Smooth muscle cell of bladder (primary cell): ENCODE results near the gene S100A4. TPM values are rescaled to one million over a fixed set of nuclear protein-coding genes. Genes with fewer than 3 reads are reported as not detected.

Experiments
- total RNA-seq: library from RNA; depleted of rRNA; stranded (reverse); fragments of >200 nt; gene quantifications from 2 replicates; pipeline ENCODE4 v1.2.3, GENCODE V29; 2014

S100A4 gene
- total RNA-seq: 191 and 237 TPM in 2 replicates

DNA sequence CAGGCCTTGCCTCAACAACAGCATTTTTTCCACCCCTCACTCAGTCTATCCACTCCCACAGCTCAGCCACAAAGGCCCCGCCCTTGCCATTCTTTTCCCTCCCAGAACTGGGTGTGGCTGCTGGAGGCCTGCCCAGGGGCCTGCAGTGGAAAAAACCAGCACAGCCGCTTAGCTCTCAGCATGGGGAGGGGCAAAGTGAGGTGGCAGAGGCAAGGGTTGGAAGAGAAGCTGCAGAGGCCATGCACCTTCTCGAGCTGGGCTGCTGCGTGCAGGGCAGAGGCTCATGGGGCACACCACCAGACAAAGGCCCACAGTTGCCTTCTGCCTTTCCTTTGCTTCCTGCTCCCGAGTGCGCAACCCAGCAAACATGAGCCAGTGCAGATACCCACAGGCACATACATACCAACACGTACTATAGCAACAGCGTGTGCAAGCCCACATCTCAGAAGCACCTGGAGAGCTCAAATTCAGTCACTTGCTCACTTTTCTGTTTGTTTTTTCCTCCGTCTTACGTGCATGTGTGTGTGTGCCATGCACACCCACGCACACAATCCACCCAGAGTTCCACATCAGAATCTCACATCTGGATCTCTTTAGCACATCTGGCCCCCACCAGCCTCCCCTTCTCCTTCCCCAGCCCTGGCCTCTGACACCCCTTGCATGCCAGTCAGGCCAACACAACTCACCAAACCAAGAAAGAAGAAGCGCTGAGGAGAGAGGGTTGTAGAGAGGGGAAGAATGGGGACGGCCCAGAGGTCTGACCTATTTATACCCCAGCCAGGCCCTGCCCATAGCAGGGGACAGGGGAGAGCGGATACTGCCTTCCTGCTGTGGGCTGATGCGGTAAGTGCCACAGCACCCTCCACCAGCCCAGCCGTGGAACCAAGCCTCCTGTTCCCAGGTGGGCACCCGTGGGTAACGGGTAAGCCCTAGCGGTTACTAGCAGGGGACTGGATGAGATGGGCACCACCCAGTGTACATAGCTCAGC is at the start of gene S100A4:
Gene S100A4, minus strand, starts transcription at position 740 of the 989 bp plus-strand sequence. CDS start 1,012 bp downstream, outside the sequence.

GRCh38 chr1:153565529-153566374 is 20.1 kb upstream of the S100A4 start, which contains the start of gene S100A2:
Gene S100A2, minus strand, starts transcription at chr1:153565844. Its CDS starts 1,967 bp downstream, at chr1:153563877.

DNA sequence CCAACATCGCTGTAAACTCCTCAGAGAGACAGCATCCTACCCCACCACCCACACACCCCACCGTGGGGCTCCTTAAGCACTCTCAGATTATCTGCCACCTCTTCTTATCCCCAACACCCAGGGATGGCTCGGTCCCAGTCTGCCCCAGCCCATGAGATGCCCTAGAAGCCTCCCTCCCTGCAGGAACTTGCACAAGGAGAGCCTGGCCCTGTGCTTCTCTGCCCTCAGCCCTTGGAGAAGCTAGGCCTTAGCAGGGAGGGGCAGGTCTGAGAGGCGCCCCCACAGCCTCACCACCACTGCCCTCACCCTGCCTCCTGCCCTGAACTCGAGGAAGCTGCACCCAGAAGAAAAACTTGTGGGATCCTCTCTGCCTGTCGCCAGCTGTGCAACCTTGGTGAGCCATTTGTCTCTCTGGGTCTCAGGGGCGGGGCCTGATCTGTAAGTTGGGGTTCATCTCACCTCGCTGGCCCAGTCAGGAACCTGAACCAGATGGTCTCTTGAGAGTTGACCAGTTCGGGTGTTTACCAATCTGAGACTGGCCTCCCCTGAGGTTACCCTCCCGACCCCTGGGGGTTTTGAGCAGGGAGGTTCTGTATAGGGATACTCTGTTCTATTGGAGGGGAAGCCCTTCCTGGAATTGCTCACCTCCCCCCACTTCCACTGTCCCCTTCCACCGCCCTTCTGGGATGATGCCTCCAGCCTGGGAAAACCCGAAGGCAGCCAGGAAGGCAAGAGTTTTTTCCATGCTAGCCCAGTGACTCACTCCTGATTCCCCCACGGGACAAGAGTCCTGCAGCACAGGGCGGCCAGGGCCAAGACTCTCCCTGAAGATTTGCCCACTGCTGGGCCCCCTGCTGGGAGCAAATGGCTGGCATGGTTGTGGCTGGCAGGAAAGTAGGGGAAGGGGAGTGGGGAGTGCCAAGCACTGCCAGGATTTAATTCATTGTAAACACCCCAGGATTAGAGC is 3.4 kb upstream of the S100A4 start, which contains the start of gene S100A3:
Gene S100A3, minus strand, starts transcription at position 537 of the 967 bp plus-strand sequence. CDS start 773 bp downstream, outside the sequence.

DNA sequence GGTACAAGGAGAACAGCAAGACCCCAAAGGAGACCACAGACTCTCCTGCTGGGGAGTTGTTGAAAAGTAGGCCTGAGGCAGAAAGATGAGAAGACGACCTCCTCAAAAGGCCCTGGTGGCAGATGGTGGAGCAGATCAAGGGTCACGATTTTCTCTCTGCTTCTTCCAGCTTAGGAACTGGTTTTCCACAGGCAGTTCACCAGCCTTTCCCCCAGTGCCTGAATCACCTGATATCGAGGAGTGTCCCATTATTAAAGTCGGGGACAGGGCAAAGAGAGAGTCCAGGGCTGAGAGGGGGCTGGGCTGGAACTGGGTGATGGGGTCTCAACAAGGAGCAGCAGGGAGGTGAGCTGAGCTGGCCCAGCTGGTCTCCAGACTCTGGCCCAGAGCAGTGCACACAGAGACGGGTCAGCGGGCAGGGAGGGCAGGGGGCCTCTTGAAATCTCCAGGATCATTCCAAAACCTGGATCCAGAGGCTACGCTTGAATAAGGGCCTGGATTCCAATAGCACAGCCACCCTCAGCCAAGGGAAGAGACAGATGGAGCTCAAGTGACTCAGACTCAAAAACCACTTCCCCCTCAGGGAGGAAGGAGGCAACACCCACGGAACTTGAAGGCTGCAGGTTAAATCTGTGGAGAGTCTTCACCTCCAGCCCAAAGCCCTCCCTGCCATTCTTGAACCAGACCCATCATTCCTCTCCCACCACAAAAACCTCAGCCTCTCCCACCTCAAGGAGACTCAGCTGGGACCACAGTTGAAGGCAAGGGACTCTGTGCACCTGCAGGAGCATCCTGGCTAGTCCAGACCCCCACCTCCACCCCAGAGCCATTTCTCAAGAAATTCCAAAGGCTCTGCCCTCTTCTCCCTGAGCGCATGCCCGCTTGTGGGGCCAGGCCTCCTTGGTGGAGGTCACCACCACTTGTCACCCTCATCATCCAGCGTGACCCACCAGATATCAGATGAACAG is 4.9 kb downstream of the S100A4 start, which contains the start of gene S100A5:
Gene S100A5, minus strand, starts transcription at position 541 of the 968 bp plus-strand sequence. CDS start 743 bp downstream, outside the sequence.

GRCh38 chr1:153535242-153536011 is 10.2 kb downstream of the S100A4 start, which contains the start of gene S100A6:
Gene S100A6, minus strand, starts transcription at chr1:153535991. Its CDS starts 652 bp downstream, at chr1:153535339.

Other genes starting within 250 kb of the S100A4 start
- not detected in 2 replicates for gene PGLYRP3, start 232.9 kb downstream of the S100A4 start, total RNA-seq
- not detected in 2 replicates for gene PGLYRP4, start 197.0 kb downstream of the S100A4 start, total RNA-seq
- 0.28 and 0.83 TPM in 2 replicates for gene S100A9, start 188.0 kb downstream of the S100A4 start, total RNA-seq
- not detected in 2 replicates for gene S100A12, start 170.2 kb downstream of the S100A4 start, total RNA-seq
- gene S100A8, start 154.7 kb downstream of the S100A4 start, total RNA-seq: not detected in 2 replicates
- gene S100A7A, start 129.3 kb downstream of the S100A4 start, total RNA-seq: not detected in 2 replicates
- gene S100A7, start 85.2 kb downstream of the S100A4 start, total RNA-seq: not detected in 2 replicates
- 1,840 and 3,415 TPM in 2 replicates for gene S100A6, start 9.8 kb downstream of the S100A4 start, total RNA-seq
- gene S100A5, start 4.9 kb downstream of the S100A4 start, total RNA-seq: 1.1 TPM in 1 of 2 replicates, not detected in the other
- 8.2 and 10.4 TPM in 2 replicates for gene S100A3, start 3.5 kb upstream of the S100A4 start, total RNA-seq
- gene S100A2, start 20.0 kb upstream of the S100A4 start, total RNA-seq: 1.8 and 2.6 TPM in 2 replicates
- gene S100A16, start 67.3 kb upstream of the S100A4 start, total RNA-seq: 84.3 and 106 TPM in 2 replicates
- 0.18 and 0.28 TPM in 2 replicates for gene S100A14, start 70.5 kb upstream of the S100A4 start, total RNA-seq
- gene S100A13, start 81.7 kb upstream of the S100A4 start, total RNA-seq: 132 and 199 TPM in 2 replicates
- gene S100A1, start 82.6 kb upstream of the S100A4 start, total RNA-seq: not detected in 2 replicates
- gene CHTOP, start 88.3 kb upstream of the S100A4 start, total RNA-seq: 21.5 and 24.2 TPM in 2 replicates
- gene SNAPIN, start 112.9 kb upstream of the S100A4 start, total RNA-seq: 51.9 and 63.6 TPM in 2 replicates
- 145 and 148 TPM in 2 replicates for gene ILF2, start 125.2 kb upstream of the S100A4 start, total RNA-seq
- 0.57 and 1.5 TPM in 2 replicates for gene NPR1, start 132.9 kb upstream of the S100A4 start, total RNA-seq
- gene INTS3, start 182.2 kb upstream of the S100A4 start, total RNA-seq: 18.3 and 24.3 TPM in 2 replicates
- 9.8 and 16.3 TPM in 2 replicates for gene SLC27A3, start 229.6 kb upstream of the S100A4 start, total RNA-seq